ENCODE data around the gene PLPP7.
"Not testable (repeated sequence)": the region's sequence is repeated elsewhere in the genome, so short reads cannot be mapped to it uniquely, and the experiment has no call there.

DNA sequence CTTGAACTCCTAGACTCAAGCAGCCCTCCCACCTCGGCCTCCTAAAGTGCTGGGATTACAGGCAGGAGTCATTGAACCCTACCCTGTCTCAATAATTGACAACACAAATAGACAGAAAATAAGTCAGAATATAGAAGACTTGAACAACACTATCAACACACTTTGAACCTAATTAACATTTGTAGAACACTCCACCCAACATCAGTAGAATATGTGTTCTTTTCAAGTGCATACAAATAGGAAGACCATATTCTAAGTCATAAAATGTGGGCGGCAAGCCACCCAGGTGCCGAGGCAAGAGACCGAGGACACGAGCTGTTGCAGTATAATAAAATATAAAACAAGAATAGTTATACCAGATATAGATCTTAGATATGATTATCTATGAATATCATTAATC is 45.2 kb upstream of the PLPP7 start:
- TF ChIP-seq, protein P1, sequence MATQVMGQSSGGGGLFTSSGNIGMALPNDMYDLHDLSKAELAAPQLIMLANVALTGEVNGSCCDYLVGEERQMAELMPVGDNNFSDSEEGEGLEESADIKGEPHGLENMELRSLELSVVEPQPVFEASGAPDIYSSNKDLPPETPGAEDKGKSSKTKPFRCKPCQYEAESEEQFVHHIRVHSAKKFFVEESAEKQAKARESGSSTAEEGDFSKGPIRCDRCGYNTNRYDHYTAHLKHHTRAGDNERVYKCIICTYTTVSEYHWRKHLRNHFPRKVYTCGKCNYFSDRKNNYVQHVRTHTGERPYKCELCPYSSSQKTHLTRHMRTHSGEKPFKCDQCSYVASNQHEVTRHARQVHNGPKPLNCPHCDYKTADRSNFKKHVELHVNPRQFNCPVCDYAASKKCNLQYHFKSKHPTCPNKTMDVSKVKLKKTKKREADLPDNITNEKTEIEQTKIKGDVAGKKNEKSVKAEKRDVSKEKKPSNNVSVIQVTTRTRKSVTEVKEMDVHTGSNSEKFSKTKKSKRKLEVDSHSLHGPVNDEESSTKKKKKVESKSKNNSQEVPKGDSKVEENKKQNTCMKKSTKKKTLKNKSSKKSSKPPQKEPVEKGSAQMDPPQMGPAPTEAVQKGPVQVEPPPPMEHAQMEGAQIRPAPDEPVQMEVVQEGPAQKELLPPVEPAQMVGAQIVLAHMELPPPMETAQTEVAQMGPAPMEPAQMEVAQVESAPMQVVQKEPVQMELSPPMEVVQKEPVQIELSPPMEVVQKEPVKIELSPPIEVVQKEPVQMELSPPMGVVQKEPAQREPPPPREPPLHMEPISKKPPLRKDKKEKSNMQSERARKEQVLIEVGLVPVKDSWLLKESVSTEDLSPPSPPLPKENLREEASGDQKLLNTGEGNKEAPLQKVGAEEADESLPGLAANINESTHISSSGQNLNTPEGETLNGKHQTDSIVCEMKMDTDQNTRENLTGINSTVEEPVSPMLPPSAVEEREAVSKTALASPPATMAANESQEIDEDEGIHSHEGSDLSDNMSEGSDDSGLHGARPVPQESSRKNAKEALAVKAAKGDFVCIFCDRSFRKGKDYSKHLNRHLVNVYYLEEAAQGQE (IDR thresholded peaks at IDR 0.05), result not testable (repeated sequence)
- TF ChIP-seq, protein P2, sequence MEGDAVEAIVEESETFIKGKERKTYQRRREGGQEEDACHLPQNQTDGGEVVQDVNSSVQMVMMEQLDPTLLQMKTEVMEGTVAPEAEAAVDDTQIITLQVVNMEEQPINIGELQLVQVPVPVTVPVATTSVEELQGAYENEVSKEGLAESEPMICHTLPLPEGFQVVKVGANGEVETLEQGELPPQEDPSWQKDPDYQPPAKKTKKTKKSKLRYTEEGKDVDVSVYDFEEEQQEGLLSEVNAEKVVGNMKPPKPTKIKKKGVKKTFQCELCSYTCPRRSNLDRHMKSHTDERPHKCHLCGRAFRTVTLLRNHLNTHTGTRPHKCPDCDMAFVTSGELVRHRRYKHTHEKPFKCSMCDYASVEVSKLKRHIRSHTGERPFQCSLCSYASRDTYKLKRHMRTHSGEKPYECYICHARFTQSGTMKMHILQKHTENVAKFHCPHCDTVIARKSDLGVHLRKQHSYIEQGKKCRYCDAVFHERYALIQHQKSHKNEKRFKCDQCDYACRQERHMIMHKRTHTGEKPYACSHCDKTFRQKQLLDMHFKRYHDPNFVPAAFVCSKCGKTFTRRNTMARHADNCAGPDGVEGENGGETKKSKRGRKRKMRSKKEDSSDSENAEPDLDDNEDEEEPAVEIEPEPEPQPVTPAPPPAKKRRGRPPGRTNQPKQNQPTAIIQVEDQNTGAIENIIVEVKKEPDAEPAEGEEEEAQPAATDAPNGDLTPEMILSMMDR (IDR thresholded peaks at IDR 0.05; ENCODE audit: low read depth, low read length, missing input control), result not testable (repeated sequence)
- not testable (repeated sequence) for TF ChIP-seq RAD21 (IDR thresholded peaks at IDR 0.05); GABPA (IDR thresholded peaks at IDR 0.05 in 1 of 2, conservative IDR thresholded peaks at IDR 0.05 in 1 of 2); HNF4G (IDR thresholded peaks at IDR 0.05); YY1 (IDR thresholded peaks at IDR 0.05)
- TF ChIP-seq, protein P3, sequence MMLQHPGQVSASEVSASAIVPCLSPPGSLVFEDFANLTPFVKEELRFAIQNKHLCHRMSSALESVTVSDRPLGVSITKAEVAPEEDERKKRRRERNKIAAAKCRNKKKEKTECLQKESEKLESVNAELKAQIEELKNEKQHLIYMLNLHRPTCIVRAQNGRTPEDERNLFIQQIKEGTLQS (IDR thresholded peaks at IDR 0.05), result not testable (repeated sequence)

All from liver (tissue), 3 donors.